Fibroblast of villous mesenchyme (primary cell): ENCODE measurements around the gene ADAMTS12. TPM values are rescaled to one million over a fixed set of nuclear protein-coding genes. Genes with fewer than 3 reads are reported as not detected.

Experiments used
- DNase-seq: peaks from one replicate; pipeline ENCODE4 v3.0.0-alpha.2; 2010; ENCODE audit warnings: low read depth
- H3K4me3 ChIP-seq: 2 replicates; pipeline ENCODE4 v1.5.1; 2011; ENCODE audit warnings: low read depth, mild to moderate bottlenecking, low read length
- total RNA-seq: library from RNA; depleted of rRNA; stranded (reverse); fragments of >200 nt; gene quantifications from 2 replicates; pipeline ENCODE4 v1.2.3, GENCODE V29; 2012
- TF ChIP-seq, protein P1 (sequence below): IDR thresholded peaks from 2 replicates; pipeline ENCODE4 v1.5.1; 2012; ENCODE audit warnings: low read depth, mild to moderate bottlenecking, low read length; ENCODE audit not compliant: insufficient read depth

Gene ADAMTS12
- total RNA-seq, 1 donor: 94.1 TPM

DNA sequence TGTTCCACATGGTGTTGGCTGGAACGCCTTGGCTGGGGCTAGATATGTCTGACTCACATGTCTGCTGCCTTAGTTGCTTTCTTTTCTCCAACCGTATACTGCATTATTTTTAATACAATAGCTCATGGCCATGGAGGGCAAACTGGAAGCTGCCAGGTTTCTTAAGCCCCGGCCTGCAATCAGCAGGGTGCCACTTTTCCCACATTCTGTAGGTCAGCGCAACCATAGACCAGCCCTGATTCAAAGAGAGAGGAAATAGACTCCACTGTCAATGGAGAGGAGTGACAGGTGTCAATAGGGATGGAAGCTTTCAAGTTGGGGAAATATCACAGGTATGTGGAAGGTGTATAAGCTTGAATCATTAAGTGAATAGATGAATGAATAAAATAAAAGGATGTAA lies 390.5 kb downstream of the ADAMTS12 start:
- TF ChIP-seq, protein P1, sequence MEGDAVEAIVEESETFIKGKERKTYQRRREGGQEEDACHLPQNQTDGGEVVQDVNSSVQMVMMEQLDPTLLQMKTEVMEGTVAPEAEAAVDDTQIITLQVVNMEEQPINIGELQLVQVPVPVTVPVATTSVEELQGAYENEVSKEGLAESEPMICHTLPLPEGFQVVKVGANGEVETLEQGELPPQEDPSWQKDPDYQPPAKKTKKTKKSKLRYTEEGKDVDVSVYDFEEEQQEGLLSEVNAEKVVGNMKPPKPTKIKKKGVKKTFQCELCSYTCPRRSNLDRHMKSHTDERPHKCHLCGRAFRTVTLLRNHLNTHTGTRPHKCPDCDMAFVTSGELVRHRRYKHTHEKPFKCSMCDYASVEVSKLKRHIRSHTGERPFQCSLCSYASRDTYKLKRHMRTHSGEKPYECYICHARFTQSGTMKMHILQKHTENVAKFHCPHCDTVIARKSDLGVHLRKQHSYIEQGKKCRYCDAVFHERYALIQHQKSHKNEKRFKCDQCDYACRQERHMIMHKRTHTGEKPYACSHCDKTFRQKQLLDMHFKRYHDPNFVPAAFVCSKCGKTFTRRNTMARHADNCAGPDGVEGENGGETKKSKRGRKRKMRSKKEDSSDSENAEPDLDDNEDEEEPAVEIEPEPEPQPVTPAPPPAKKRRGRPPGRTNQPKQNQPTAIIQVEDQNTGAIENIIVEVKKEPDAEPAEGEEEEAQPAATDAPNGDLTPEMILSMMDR: no peak
- DNase-seq: no peak
- no peak overlapping the region for H3K4me3 ChIP-seq

DNA sequence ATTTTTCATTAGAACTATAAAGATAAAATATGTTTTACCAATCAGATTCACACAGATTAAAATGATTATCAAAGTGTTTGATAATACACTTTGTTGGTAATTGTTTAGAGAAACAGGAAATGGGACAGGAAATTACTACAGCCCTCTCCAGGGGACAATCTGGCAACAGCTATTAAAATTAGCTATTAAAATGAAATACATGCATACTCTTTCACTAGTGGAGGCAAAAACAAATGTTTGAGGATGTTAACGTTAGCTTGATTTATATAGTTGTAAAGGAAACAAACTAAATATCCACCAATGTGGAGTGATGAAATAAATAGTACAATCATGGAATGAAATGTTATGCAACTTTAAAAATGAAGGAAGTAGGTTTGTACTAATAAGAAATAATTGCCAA lies 397.3 kb downstream of the ADAMTS12 start:
- peak; percentile 64 for DNase-seq
- TF ChIP-seq, protein P1: no peak
- H3K4me3 ChIP-seq: no peak overlapping the region

DNA sequence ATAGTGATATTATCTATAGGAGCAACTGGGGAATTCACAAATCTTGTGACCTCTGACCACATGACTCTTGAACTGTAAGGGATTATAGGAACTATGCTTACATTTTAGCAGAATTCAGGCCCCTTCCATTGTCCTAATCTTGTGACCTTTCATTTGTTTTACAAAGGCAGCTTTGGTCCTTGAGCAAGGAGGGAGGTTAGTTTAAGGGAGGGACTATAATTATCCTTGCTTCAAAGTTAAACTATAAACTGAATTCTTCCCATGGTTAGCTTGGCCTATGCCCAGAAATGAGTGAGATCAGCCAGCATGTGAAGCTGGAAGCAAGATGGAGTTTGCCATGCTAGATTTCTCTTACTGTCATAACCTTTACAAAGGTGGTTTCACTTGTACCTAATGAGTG lies 399.8 kb downstream of the ADAMTS12 start:
- no peak overlapping the region for H3K4me3 ChIP-seq
- DNase-seq: peak; percentile 31
- TF ChIP-seq, protein P1: no peak

DNA sequence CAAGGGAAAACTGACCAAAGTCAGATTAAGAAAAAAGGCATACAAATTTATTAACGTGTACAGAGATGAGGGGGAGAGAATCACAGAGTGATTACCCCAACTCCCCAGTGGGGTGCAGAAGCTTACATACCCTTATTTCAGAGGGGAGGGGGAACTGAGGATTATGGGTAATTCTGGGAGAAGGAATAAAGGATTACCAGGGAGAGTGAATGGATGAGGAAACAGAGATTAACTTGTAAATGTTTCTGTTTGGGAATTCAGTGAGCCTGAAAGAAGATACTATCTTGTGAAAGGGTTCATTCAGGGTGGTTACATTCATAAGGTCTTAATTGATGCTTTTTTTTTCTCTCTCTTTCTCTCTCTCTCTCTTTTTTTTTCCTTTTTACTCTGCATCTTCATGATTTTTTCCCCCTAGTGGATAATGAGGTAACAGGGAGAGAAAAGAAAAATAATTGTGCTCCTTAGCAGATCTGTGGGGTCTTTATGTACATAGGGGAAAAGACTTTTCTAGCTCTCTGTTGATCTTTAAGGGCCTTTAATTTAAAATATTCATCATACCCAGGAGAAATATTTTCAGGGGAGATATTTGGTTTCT lies 401.6 kb downstream of the ADAMTS12 start:
- no peak for DNase-seq
- H3K4me3 ChIP-seq: no peak overlapping the region
- TF ChIP-seq, protein P1: peak; percentile 15

DNA sequence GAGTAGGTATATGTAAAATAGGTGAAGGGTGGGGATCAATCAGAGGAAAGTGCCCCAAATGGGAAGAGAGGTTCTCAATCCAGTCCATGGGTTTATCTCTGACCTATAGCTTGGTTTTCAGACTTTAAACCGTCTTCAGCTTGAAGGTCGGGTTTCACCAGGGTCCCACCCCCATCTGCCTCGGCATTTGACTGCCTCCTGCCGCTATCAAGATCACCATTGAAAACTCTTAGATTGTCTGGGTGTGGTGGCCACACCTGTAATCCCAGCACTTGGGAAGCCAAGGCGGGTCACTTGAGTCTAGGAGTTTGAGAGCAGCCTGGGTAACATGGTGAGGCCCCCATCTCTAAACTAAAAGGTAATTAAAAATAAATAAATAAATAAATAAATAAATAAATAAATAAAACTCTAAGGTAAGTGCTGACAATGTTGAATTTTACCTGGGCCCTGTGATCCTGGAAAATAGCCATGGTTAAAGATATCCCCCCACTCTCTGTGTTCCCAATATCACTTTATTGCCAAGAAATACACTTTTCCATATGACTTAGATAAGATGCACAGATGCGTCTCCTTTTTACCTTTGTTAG lies 402.2 kb downstream of the ADAMTS12 start:
- H3K4me3 ChIP-seq: no peak overlapping the region
- TF ChIP-seq, protein P1: no peak
- no peak for DNase-seq

DNA sequence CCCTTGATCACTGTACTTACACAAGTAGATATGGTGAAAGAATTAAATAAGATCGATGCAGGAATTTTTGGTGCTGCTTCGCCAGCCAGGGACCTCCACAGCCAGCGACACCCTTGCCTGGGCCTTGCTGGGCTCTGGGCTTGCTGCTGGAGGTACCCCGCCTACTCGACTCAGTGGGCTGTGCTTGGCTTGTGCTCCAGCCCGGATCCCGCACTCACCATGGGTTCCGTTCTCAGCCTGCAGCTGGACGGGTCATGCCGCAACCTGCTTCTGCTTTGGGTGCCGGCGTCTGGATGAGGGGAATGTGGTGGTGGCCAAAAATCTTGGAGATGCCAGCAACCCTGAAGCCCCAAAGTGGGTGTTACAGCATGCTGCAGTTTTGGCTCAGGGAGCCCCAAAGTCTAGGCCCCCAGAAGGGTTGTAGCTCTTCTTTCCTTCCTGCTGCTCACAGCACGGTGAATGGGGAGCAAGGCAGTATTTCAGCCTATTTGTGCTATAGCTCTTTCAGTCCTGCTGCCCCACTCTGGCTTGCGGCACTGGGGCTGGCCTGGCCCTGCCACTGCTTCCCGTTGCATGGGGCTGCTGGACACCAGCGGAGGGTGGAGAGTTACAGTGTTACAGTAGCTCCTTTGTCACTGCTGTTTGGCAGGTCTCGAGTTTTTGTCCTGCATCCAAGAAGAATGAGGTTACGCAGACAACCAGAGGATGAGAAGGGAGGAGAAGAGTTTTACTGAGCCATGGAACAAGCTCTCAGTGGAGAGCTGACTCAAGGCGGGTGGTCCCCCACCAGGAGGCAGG lies 403.0 kb downstream of the ADAMTS12 start:
- H3K4me3 ChIP-seq: no peak overlapping the region
- TF ChIP-seq, protein P1: no peak
- DNase-seq: no peak
